ENCODE data around the gene ESRP2.

Gene ESRP2

GRCh38 chr16:68259007-68259825 is 23.3 kb upstream of the ESRP2 start:
- H3K27ac ChIP-seq, result no peak overlapping the region

GRCh38 chr16:68257906-68258800 is 22.2 kb upstream of the ESRP2 start:
- no peak for TF ChIP-seq CTCF (conservative IDR thresholded peaks at IDR 0.05)
- no peak overlapping the region for H3K27ac ChIP-seq

More at GRCh38 chr16:68259007-68259825, 23.3 kb upstream of the ESRP2 start:
- TF ChIP-seq CTCF (conservative IDR thresholded peaks at IDR 0.05), result no peak

- TF ChIP-seq CTCF (conservative IDR thresholded peaks at IDR 0.05), result no peak
- no peak overlapping the region for H3K27ac ChIP-seq
Observed at GRCh38 chr16:68257251-68257905, 21.5 kb upstream of the ESRP2 start.

- no peak overlapping the region for H3K27ac ChIP-seq
- TF ChIP-seq CTCF (conservative IDR thresholded peaks at IDR 0.05), result no peak
Observed at GRCh38 chr16:68255712-68256111, 19.8 kb upstream of the ESRP2 start.

GRCh38 chr16:68253721-68254120 is 17.8 kb upstream of the ESRP2 start:
- H3K27ac ChIP-seq, result no peak overlapping the region
- no peak for TF ChIP-seq CTCF (conservative IDR thresholded peaks at IDR 0.05)

GRCh38 chr16:68252383-68252782 is 16.5 kb upstream of the ESRP2 start:
- H3K27ac ChIP-seq, result no peak overlapping the region
- TF ChIP-seq CTCF (conservative IDR thresholded peaks at IDR 0.05), result no peak

GRCh38 chr16:68251832-68252231 is 15.9 kb upstream of the ESRP2 start:
- no peak overlapping the region for H3K27ac ChIP-seq
- no peak for TF ChIP-seq CTCF (conservative IDR thresholded peaks at IDR 0.05)

Data from VCaP (cell line).